ENCODE results near the gene SHE. TPM values are rescaled to one million over a fixed set of nuclear protein-coding genes. Genes with fewer than 3 reads are reported as not detected.

The SHE gene
- total RNA-seq, 4 donors from 2014 or later = 14.6 to 44.5 (median 27.2) TPM

DNA sequence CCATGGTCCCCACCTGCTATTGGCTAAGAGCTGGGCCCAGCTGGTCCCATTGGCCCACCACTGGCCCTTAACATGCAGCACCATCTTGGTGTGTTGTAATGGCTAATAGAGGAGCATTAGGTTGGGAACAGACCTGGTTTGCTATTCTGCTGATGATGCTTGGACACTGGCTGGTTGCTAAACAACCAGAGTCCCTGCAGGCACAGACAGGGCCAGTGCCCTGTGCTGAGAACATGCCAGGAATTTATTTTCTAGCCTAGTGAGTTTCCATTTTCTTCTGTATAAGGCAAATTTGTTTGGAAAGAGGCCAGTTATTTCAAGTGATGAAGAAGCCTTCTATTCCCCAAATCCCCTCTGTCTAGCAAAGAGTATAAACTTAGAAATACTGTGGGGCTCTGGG, 43.1 kb downstream of the SHE start:
- TF ChIP-seq CTCF (IDR thresholded peaks at IDR 0.05) (no peak), POLR2A (IDR thresholded peaks at IDR 0.05) (no peak)
- no peaks in the 10 kb centered on the region for H3K4me1 ChIP-seq
- no peak overlapping the region for H3K4me3 ChIP-seq
- intact Hi-C loops (cut with DNase I; ENCODE audit: low total_unique reads) = no loop called here
- H3K36me3 ChIP-seq = no peaks in the 10 kb centered on the region
- no peak for DNase-seq
- H3K9me3 ChIP-seq = no peaks in the 10 kb centered on the region
- no peak overlapping the region for H3K27ac ChIP-seq
- H3K27me3 ChIP-seq = no peaks in the 10 kb centered on the region

DNA sequence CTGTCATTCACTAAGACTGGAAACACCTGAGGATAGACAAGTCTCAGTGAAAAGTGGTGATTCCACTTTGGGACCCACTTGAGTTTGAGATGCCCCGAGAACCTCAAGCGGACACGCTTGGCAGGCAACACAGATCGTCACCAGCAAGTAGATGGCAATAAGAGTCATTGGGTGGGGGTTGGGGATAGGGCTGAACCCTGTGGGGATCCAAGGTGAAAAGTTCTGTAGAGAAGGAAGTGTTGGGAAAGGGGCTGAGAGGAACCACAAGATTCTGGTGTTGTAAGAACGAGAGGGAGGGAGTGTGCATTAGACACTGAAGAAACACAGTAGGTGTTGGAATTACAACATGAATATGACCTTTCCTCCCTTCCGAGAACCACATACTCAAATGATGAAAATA, 45.6 kb downstream of the SHE start:
- H3K27ac ChIP-seq = no peak overlapping the region
- no peaks in the 10 kb centered on the region for H3K4me1 ChIP-seq
- no peaks in the 10 kb centered on the region for H3K9me3 ChIP-seq
- no peak overlapping the region for H3K4me3 ChIP-seq
- H3K27me3 ChIP-seq = no peaks in the 10 kb centered on the region
- no peak for TF ChIP-seq CTCF (IDR thresholded peaks at IDR 0.05)
- no peak for TF ChIP-seq POLR2A (IDR thresholded peaks at IDR 0.05)
- H3K36me3 ChIP-seq = no peaks in the 10 kb centered on the region
- intact Hi-C loops (cut with DNase I; ENCODE audit: low total_unique reads) = no loop called here
- no peak for DNase-seq

- intact Hi-C loops (cut with DNase I; ENCODE audit: low total_unique reads) = no loop called here
- no peaks in the 10 kb centered on the region for H3K36me3 ChIP-seq
Measured at GRCh38 chr1:154454386-154455120, 47.7 kb downstream of the SHE start.

GRCh38 chr1:154453574-154454352, 48.4 kb downstream of the SHE start:
- Histone ChIP-seq H3K4me3 (no peak overlapping the region), H3K9me3 (no peaks in the 10 kb centered on the region), H3K4me1 (no peaks in the 10 kb centered on the region), H3K36me3 (no peaks in the 10 kb centered on the region), H3K27me3 (no peaks in the 10 kb centered on the region), H3K27ac (no peak overlapping the region)
- no peak for TF ChIP-seq POLR2A (IDR thresholded peaks at IDR 0.05)
- TF ChIP-seq CTCF (IDR thresholded peaks at IDR 0.05) = no peak
- intact Hi-C loops (cut with DNase I; ENCODE audit: low total_unique reads) = no loop called here
- DNase-seq = no peak

More at GRCh38 chr1:154454386-154455120, 47.7 kb downstream of the SHE start:
- Histone ChIP-seq H3K9me3 (no peaks in the 10 kb centered on the region), H3K4me1 (no peaks in the 10 kb centered on the region), H3K4me3 (no peak overlapping the region), H3K27ac (no peak overlapping the region), H3K27me3 (no peaks in the 10 kb centered on the region)
- TF ChIP-seq POLR2A (IDR thresholded peaks at IDR 0.05) (no peak), CTCF (IDR thresholded peaks at IDR 0.05) (no peak)
- DNase-seq = no peak

- no peak overlapping the region for H3K27ac ChIP-seq
- H3K4me1 ChIP-seq = no peaks in the 10 kb centered on the region
- DNase-seq = no peak
- H3K4me3 ChIP-seq = no peak overlapping the region
- no peaks in the 10 kb centered on the region for H3K27me3 ChIP-seq
- intact Hi-C loops (cut with DNase I; ENCODE audit: low total_unique reads) = no loop called here
- no peaks in the 10 kb centered on the region for H3K36me3 ChIP-seq
- TF ChIP-seq POLR2A (IDR thresholded peaks at IDR 0.05) = no peak
- TF ChIP-seq CTCF (IDR thresholded peaks at IDR 0.05) = no peak
- no peaks in the 10 kb centered on the region for H3K9me3 ChIP-seq
Measured at GRCh38 chr1:154453161-154453560, 49.1 kb downstream of the SHE start.
